Stimulated activated CD8-positive, alpha-beta memory T cell treated with anti-CD3 and anti-CD28 coated beads, Interleukin-4, amount 100 ng/mL, for 4 hours (primary cell): ENCODE measurements around the gene SLC52A3.
"Not testable (repeated sequence)": the region's sequence is repeated elsewhere in the genome, so short reads cannot be mapped to it uniquely, and the experiment has no call there.

Source experiments
- DNase-seq, 2 donors: peaks; one replicate each; pipeline ENCODE4 v3.0.0-alpha.2; 2020; ENCODE audit warnings: low read depth in 2 of 2, low spot score in 1 of 2

The SLC52A3 gene

GRCh38 chr20:728256-728944 is 39.9 kb downstream of the SLC52A3 start:
- DNase-seq, result peak; percentile 16 to 28

- no peak for DNase-seq
Measured at GRCh38 chr20:726160-726559, 42.1 kb downstream of the SLC52A3 start.

GRCh38 chr20:725491-725890 is 42.8 kb downstream of the SLC52A3 start:
- DNase-seq, result no peak

GRCh38 chr20:724797-725196 is 43.5 kb downstream of the SLC52A3 start:
- DNase-seq, result not testable (repeated sequence)

- no peak for DNase-seq
Measured at GRCh38 chr20:723756-724155, 44.5 kb downstream of the SLC52A3 start.

GRCh38 chr20:722822-723644 is 45.3 kb downstream of the SLC52A3 start:
- no peak for DNase-seq

GRCh38 chr20:721876-722275 is 46.4 kb downstream of the SLC52A3 start:
- DNase-seq, result no peak

- no peak for DNase-seq
Measured at GRCh38 chr20:719816-720215, 48.5 kb downstream of the SLC52A3 start.

- no peak for DNase-seq
Measured at GRCh38 chr20:719068-719467, 49.2 kb downstream of the SLC52A3 start.

GRCh38 chr20:717832-718231 is 50.5 kb downstream of the SLC52A3 start:
- DNase-seq, result no peak

GRCh38 chr20:717271-717670 is 51.0 kb downstream of the SLC52A3 start:
- no peak for DNase-seq

- no peak for DNase-seq
Measured at GRCh38 chr20:714453-714852, 53.8 kb downstream of the SLC52A3 start.

- DNase-seq, result no peak
Measured at GRCh38 chr20:711576-711975, 56.7 kb downstream of the SLC52A3 start.

GRCh38 chr20:710780-711450 is 57.4 kb downstream of the SLC52A3 start:
- DNase-seq, result no peak
